AG09309 (cell line): ENCODE measurements around the gene ZNF438.

Source experiments
- DNase-seq: peaks from one replicate; pipeline ENCODE4 v3.0.0-alpha.2; 2010; ENCODE audit warnings: low read depth
- H3K4me3 ChIP-seq: 2 replicates; pipeline ENCODE4 v1.5.1; 2011; ENCODE audit warnings: mild to moderate bottlenecking, low read depth, low read length, moderate library complexity; ENCODE audit not compliant: control insufficient read depth
- TF ChIP-seq, protein P1 (sequence below): IDR thresholded peaks from 2 replicates; pipeline ENCODE4 v1.5.1; 2011; ENCODE audit warnings: mild to moderate bottlenecking, low read depth, low read length, inconsistent platforms; ENCODE audit not compliant: insufficient read depth, control insufficient read depth; ENCODE audit errors: missing control alignments

Gene ZNF438

DNA sequence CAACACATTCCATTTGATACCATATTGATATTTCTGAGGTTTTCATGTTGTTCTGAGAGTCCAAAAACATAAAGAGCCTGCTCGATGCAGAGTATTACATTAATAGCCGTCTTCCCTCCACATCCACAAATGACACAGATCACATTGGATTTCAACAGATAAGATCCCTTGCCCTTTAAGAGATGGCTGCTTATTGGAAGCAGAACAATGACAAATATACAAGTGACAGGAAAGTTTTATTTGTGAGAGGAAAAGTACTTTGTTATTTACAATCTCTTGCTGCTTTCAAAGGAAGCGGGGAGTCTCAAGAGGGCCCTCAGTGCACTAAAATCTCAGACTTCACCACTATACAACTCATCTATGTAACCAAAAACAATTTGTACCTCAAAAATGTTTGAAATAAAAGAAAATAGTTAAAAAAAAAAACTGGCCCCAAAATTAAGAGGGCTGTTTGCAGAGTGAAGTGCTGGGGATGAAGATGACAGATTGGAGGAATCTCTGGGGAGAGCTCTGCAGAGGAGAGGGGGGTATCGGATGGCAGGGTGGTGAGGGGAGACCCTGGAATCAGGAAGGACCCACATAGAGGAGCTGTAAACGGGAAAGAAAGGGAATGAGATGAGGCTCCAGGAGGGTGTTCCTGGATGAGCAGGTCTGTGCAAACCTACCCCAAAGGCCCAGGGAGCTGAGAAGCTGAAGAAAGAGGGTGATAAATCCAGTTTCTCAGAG lies 42.5 kb upstream of the ZNF438 start:
- no peak for DNase-seq
- H3K4me3 ChIP-seq, result no peak overlapping the region
- TF ChIP-seq, protein P1, sequence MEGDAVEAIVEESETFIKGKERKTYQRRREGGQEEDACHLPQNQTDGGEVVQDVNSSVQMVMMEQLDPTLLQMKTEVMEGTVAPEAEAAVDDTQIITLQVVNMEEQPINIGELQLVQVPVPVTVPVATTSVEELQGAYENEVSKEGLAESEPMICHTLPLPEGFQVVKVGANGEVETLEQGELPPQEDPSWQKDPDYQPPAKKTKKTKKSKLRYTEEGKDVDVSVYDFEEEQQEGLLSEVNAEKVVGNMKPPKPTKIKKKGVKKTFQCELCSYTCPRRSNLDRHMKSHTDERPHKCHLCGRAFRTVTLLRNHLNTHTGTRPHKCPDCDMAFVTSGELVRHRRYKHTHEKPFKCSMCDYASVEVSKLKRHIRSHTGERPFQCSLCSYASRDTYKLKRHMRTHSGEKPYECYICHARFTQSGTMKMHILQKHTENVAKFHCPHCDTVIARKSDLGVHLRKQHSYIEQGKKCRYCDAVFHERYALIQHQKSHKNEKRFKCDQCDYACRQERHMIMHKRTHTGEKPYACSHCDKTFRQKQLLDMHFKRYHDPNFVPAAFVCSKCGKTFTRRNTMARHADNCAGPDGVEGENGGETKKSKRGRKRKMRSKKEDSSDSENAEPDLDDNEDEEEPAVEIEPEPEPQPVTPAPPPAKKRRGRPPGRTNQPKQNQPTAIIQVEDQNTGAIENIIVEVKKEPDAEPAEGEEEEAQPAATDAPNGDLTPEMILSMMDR, result no peak

DNA sequence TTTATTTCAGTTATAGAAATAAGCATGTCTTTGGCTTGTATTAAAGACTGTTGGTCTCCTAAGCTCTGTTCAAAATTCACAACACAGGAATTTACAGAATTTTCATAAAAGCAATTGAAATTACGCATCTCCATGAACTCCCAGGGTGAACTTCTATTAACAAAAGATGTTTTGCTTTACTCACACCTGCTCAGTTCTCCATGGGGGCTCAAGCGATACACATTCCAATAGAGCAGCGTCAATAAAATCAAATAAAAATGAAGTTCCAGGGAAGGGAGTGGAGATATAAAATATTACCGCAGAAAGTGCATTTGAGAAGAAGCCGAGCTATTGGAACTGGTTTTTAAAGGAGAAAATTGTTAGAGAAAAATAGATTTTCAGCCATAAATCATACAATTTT lies 41.5 kb upstream of the ZNF438 start:
- TF ChIP-seq, protein P1, result no peak
- H3K4me3 ChIP-seq, result no peak overlapping the region
- DNase-seq, result no peak

DNA sequence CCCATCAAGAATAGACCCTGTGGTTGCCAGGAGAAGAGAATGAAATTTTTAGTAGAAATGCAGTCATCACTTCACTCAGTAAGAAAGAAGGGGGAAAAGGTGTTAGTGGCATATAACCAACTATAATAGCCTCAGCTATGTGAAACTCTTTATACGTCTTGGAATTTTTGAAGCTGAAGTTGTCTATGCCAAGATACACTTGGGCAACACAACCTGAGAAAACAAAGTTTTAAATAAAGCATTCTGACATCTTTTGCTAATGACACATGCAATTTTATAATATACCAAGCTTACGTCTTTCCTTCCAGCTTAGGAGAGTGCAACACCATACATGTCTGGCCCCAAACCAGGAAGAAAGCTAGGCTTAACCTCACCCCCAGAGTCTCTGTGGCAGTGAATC lies 40.8 kb upstream of the ZNF438 start:
- no peak overlapping the region for H3K4me3 ChIP-seq
- DNase-seq, result no peak
- TF ChIP-seq, protein P1, result no peak

DNA sequence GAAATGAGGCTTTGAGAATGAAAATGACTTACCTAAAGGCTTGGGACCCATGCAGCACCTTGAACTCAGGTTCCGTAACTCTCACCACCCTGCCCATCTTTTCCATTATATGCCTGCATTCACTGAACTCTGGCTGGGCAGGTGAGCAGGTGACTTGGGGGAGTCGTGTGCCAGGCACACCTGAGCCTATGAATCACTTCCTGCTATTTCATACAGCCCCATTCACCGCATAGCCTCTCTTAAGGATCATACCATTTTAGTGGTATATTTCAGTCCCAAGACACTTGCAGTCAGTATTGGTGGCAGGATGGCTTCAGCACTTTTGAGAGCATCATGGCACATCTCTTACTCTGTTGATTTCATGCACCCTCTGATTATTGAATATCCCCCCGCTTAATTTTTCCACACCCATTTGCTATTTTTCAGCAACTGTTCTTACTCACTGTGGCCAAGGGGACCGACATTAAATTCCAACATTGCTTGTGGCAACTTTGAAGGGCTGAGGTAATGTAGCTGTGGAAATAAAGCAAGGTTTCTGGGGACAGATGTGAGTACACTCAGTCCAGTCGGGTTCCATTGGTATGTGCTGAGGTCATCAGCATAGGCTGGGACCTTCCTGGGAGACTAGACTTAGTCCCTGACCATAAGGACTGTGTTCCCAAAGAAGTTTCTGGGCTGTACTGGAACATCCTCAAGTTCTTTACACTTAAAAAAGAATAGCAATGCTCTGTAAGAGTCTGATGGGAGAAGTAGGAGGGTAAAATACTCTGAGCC lies 39.8 kb upstream of the ZNF438 start:
- TF ChIP-seq, protein P1, result no peak
- no peak for DNase-seq

DNA sequence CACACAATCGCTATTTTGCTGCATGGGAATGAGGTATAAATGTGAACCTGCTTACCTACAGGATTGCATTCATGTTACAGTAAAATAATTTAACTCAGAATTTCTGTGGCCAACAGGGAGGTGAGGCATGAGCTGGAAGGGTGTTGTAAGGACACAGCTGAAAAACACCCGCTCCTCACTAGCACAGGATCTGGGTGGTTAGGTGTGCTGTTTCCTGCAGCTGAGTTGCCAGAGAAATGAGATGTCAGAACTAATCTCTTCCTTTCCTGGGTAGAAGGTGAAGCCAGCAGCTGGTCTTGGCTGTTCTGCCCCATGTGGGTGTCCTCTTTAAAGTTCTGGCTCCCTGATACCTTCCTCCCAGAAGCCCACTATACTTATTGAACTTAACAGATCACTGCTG lies 39.0 kb upstream of the ZNF438 start:
- TF ChIP-seq, protein P1, result no peak
- no peak for DNase-seq

More for the DNA sequence above, 39.8 kb upstream of the ZNF438 start:
- H3K4me3 ChIP-seq, result no peak overlapping the region

DNA sequence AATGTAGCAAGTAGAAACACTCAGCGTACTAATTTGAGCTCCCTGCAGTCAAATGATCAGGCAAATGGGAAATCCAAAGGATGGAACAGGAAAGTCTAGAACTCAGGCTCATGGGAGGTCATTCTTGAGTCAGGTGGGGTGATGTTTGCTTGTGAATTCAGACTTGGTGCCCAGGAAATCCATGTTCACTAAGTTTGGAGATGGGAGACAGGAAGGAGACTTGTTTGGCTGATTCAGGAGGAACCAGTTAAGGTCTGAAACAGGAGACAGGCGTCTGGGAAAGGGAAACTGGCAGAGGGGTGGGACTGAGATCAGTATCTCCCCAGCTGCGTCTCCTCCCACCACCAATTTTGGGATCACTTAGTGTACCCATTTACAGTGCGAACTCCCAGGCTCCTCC lies 38.4 kb upstream of the ZNF438 start:
- TF ChIP-seq, protein P1, result no peak
- H3K4me3 ChIP-seq, result no peak overlapping the region
- no peak for DNase-seq

More for the DNA sequence above, 39.0 kb upstream of the ZNF438 start:
- no peak overlapping the region for H3K4me3 ChIP-seq

DNA sequence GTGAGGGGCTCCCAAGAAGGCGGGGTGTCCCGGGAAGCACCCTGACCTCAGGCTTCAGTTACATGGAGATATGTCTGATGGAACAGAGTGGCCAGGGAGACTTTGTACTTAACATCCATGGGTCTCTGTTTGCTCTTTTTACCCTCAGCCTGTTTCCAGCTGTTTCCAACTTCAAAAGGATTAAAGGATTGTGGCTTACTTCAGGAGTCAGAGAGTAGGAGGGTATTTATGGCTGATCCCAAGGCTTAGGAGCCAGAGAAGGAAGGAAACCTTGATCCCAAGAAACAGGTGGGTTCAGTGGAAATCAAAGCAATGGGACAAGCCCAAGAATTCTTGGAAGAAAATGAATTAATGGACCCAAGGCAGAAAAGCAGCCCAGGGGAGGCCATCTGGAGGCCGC lies 37.7 kb upstream of the ZNF438 start:
- TF ChIP-seq, protein P1, result no peak
- DNase-seq, result no peak
- no peak overlapping the region for H3K4me3 ChIP-seq
